ENCODE data around the gene SH2B3.

SH2B3 gene

GRCh38 chr12:111409780-111410430 lies 4.2 kb downstream of the SH2B3 start:
- no peak for DNase-seq

DNA sequence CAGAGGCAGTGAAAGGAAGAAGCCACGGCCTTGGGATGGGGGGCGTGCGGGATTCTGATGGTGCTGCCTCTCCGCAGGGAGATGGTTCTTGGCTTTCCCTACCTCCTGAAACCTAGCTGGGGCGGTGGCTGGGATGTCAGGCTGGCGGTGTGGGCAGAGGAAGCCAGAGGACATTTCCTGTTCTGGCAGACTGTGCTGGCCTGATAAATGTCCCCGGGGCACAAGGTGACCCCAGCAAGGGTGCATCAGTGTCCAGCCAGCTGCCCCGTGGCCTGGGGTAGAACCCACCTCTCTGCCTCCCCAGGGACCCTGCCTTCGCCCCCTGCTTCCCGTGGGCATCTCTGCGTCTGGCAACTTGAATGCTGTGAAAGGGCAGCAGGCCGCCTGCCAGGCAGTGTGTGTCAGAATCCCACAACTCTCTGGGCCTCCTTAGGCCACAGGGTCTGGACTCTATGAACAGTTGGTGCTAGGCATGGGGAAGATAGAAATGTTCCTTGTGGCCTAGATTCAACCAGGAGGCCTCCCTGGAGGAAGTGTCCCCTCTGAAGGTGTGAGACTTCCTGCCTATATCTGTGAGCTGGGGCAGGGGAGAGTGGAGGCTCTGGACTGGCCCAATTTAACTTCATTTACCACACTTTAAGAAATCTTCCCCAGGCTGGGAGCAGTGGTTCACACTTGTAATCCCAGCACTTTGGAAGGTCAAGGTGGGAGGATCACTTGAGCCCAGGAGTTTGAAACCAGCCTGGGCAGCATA lies 4.9 kb downstream of the SH2B3 start:
- DNase-seq: no peak

DNA sequence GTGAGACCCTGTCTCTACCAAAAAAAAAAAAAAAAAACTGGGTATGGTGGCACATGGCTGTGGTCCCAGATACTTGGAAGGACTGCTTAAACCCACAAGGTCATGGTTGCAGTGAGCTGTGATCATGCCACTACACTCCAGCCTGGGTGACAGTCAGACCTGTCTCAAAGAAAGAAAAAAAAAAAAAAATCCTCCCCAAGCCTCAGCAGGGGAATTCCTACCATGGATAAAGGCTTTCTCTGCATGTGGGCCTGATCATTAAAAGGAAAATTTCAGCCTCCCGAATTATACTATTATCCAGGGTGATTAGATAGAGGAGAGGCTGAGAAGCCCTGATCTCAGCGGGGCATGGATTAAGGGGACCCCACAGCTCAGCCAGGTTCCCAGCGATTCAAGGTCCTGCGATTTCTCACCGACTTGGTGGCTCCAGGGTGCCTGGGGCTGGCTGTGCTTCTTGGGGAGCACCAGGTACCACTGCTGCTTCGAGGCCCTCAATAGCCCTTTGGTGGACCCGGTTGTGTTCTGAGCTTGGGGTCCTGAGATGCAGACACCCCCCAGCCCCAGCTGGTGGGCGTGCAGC lies 5.6 kb downstream of the SH2B3 start:
- peak; percentile 59 for DNase-seq

DNA sequence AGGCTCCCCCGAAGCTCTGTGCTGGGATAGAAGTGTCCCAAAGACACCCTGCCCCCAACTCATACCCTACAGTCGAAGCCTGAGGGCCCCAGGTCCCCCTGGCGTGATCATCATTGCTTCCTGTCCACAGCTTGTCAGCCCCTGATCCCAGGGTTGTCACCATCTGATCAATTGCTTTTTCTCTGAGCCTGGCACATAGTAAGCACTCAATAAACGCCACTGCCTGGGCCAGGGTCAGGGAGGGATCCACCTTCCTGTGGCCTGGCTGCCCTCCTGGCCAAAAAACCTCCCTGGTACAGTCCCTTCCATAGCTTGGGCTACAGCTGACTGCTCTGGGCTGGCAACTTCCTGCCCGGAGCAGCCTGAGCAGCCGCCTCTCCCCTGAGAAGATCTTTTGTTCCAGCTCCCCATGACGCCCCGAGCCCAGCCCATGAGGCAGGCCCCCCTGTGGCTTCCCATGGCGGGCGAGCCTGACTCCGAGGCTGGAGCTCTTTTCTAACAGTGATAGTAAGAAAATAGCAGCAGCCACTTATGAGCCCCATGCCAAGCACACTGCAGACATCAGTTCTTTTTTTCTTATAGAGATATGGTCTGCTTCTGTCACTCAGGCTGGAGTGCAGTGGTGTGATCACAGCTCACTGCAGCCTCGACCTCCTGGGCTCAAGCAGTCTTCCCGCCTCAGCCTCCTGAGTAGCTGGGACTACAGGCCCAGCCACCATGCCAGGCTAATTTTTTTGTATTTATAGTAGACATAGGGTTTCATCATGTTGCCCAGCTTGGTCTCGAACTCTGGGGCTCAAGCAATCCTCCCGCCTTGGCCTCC lies 6.5 kb downstream of the SH2B3 start:
- no peak for DNase-seq

- no peak for DNase-seq
Observed at GRCh38 chr12:111412830-111413441, 7.2 kb downstream of the SH2B3 start.

DNA sequence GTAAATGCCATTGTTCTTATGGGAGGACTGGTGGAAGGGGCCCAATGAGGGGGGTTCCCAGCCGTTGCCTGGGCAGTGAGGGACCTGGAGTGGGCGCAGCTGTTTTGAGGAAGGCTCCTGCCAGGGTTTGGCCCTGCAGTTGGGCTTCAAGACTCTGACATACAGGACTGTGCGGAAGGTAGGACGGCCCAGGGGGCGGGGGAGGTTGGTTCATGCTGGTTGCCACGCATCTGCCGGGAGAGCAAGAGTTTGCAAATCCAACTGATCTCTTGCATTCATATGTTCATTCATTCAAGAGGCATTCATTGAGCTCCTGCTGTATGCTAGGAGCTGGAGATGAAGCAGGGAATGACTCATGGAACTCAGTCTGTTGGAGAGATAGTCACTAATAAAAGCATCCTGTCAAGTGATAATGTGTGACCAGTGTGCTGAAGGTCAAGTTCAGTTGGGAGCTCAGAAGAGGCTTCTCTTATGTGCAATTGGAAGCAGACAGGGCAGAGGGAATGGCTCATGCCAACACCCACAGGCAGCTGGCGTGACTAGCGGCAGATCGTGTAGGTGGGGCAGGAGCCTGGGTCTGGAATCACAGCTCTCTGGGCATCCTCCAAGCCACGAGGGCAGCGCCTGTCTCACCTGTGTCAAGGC lies 7.8 kb downstream of the SH2B3 start:
- DNase-seq: no peak

GRCh38 chr12:111414711-111415252 lies 9.1 kb downstream of the SH2B3 start:
- no peak for DNase-seq

DNA sequence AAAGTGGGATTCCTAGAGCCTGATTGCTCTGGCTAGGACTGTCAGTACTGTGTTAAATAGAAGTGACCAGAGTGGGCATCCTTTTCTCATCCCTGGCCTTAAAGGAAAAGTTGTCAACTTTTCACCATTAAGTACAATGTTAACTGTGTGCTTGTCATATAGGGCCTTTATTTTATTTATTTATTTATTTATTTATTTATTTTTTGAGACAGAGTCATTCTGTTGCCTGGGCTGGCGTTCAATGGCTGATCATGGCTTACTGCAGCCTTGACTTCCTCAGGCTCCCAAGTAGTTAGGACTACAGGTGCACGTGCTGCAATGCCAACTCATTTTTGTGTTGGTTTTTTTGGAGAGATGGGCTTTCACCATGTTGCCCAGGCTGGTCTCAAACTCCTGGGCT lies 11.6 kb downstream of the SH2B3 start:
- no peak for DNase-seq

GRCh38 chr12:111417784-111418593 lies 12.3 kb downstream of the SH2B3 start:
- DNase-seq: no peak

DNA sequence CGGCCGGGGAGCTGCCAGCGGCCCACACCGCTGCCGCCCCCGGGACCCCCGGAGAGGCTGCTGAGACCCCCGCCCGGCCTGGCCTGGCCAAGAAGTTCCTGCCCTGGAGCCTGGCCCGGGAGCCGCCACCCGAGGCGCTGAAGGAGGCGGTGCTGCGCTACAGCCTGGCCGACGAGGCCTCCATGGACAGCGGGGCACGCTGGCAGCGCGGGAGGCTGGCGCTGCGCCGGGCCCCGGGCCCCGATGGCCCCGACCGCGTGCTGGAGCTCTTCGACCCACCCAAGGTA lies 12.8 kb downstream of the SH2B3 start:
- DNase-seq: no peak

DNA sequence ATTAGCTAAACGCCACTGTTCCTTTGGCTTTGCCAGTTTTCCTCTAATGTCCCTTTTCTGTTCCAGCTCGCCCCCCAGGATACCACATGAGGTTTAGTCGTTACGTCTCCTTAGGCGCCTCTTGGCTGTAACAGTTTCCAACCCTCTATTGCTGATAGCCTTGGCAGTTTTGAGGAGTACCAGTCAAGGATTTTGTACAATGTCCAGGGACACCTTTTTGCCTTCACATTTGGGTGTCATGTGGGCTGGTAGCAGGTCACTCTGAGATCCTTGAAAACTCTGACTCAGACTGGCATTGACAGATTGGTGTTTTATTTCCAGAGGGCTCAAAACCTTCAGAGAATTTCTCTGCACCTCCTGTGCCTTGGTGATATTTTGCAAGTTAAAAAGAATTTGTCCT lies 14.1 kb downstream of the SH2B3 start:
- no peak for DNase-seq

- DNase-seq: no peak
Observed at GRCh38 chr12:111420494-111420893, 14.8 kb downstream of the SH2B3 start.

- no peak for DNase-seq
Observed at GRCh38 chr12:111424189-111424792, 18.6 kb downstream of the SH2B3 start.

DNA sequence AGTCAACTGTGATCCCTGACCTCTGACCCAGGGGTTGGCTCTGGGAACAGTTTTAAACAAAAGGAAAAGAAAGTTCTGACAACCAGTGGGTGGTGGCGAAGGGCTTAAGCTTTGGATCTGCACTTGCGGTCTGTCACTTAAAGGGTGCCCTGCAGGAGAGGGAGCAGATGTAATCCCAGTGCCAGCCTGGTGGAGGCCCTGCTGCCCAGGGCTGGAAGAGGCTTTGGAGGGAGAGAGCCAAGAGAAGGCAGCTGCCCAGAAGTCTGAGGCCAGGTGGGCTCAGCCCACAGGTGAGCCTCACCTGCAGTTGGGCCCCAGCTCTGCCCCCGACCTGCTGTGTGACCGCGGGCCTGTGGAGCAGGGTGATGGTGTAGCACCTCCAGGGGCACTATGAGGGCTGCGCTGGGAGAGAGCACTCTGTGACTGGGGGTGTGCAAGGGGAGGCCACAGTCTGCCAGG lies 19.1 kb downstream of the SH2B3 start:
- DNase-seq: no peak

DNA sequence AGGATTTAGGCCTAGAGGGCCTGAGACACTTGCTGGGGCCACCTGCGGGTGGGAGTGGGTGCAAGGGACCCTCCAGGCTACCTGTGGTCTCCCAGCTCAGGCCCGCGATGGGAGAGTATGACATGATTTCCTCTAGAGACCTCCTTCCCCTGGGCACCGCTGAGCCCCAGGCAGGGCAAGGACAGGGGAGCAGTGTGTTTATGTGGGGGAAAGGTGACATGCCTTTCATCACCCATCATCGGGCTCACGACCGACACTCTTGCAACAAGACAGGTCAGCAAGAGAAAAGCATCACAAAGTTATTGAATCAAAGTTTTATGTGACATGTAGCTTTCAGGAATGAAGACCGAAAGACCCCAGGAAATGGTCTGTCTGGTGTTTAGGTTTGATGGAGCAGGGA lies 19.9 kb downstream of the SH2B3 start:
- no peak for DNase-seq

- DNase-seq: no peak
Observed at GRCh38 chr12:111426344-111427185, 20.8 kb downstream of the SH2B3 start.

DNA sequence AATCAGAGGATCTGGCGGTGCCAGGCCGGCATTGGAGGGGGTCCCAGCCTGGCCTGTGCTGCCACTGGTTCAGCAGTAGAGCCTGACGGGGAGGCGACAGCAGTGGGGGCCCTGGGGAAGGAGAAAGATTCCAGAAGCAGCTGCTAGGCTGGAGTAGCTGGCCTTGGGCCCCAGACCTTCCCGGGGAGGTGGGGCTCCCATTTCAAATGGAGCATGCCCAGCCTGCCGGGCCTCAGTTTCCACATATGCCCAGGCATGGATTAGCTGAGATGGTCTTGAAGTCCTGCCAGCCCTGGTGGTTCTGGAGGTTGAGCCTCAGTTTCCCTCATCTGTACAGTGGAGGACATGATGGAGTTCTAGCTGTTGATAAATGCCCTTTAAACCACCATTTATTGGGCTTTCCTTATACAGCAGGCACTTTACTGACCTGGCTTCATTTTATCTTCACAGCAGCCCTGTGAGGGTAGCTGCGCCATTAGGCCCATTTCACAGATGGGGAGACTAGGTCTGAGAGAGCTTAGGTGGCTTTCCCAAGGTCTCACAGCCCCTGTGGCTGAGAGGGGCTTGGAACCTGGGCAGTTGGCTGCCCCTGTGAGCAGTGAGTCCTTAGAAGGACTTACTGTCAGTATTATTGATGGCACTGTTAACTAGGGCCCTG lies 21.8 kb downstream of the SH2B3 start:
- DNase-seq: no peak

- DNase-seq: no peak
Observed at GRCh38 chr12:111428081-111428727, 22.5 kb downstream of the SH2B3 start.

DNA sequence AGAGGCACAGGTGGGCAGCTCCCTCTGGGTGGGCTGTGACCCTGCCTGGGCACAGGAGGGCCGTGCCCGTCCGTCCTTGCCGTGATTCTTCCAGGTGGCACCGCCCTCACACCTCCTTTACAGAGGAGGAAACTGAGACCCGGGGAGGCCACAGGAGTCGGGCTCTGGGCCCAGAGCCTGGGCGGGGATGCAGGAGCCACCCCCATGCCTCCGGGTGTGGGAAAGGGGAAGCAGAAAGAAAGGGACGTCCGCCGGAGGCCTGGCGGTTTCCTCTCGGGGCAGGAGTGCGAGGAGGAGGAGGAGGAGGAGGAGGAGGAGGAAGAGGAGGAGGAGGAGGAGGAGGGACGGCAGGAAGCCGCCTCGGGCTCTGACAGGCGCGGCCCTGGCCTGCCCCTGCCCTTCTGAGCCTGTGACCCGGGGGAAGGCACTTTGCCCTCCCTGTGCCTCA lies 23.0 kb downstream of the SH2B3 start:
- DNase-seq: peak; percentile 61
